GM19328 (cell line): Measurements from ENCODE around the gene SBK3.

Experiments used
- ATAC-seq: cut with Tn5 transposase; IDR thresholded peaks from one replicate; pipeline ENCODE4 v1.9.1; 2021; ENCODE audit warnings: mild to moderate bottlenecking, moderate library complexity; ENCODE audit not compliant: unreplicated experiment

SBK3 gene

GRCh38 chr19:55491546-55492360 lies 53.6 kb downstream of the SBK3 start:
- ATAC-seq = no peak
